IPS-11a (cell line): Measurements from ENCODE around the gene RASGRP1.

Source experiments
- H3K4me3 ChIP-seq: one replicate; pipeline ENCODE4 v1.5.1; 2013; ENCODE audit warnings: low read depth, low read length, control low read depth

Gene RASGRP1

DNA sequence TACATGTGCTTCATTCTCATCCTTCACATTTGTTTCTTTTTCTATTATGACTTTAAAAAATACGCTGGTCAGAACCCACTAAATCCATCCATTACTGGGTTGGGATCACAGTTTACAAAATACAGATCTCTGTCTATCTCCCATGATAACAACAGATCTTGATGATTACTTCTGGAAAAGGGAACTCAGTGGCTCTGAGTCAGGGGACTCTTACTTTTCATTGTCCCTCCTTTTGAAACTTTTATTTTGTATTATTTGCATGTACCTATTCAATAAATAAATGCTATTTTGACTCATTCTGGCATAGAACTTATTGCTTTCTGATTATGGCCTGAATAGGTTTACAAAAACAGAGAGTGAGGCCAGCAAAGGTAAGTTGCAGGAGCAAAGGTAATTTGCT, 11.6 kb upstream of the RASGRP1 start:
- H3K4me3 ChIP-seq, result no peak overlapping the region

DNA sequence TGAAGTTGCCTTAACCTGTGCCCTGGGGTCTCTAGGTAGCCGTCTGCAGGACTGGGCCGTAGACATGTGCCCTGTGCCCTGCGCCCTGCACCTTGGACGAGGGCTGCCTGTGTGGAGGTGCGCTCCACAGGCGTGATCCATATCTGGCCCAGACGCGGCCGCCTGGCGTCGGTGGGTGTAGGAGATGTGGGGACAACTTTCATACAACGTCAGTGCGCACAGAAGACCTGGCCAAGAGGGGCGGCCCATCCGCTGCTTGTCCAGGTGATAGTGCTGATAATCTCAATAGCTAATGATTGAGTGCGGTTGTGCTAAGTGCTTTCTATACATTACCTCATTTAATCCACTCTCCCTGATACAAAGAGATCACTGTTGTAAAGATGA, 665 bp upstream of the RASGRP1 start:
- H3K4me3 ChIP-seq, result peak overlapping the region; percentile 57

- H3K4me3 ChIP-seq, result peak overlapping the region; percentile 57
These were observed 693 bp downstream of the RASGRP1 start for GRCh38 chr15:38563723-38564519.

- H3K4me3 ChIP-seq, result no peak overlapping the region
These were observed 2.3 kb downstream of the RASGRP1 start for GRCh38 chr15:38562278-38562677.

DNA sequence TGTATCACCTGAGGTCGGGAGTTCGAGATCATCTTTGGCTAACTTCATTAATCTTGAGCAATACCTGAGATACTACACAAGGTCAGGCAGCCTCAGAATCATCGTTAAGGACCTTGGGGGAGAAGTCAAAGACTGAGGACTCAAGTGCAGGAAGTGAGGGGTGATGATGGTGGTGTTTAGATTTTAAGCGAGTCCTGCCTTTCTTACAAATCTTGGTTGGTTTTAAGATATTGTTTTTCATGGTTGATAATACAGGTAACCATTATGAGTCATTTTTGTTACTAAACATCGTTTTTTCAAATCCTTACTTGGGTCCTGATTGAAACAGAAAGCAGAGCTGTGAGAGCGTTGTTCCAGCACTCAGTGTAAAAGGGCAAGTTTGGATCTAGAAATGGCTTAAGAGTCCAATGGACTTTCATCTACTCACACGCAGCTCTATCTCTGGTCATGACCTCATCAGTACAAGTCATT, 4.1 kb downstream of the RASGRP1 start:
- no peak overlapping the region for H3K4me3 ChIP-seq

DNA sequence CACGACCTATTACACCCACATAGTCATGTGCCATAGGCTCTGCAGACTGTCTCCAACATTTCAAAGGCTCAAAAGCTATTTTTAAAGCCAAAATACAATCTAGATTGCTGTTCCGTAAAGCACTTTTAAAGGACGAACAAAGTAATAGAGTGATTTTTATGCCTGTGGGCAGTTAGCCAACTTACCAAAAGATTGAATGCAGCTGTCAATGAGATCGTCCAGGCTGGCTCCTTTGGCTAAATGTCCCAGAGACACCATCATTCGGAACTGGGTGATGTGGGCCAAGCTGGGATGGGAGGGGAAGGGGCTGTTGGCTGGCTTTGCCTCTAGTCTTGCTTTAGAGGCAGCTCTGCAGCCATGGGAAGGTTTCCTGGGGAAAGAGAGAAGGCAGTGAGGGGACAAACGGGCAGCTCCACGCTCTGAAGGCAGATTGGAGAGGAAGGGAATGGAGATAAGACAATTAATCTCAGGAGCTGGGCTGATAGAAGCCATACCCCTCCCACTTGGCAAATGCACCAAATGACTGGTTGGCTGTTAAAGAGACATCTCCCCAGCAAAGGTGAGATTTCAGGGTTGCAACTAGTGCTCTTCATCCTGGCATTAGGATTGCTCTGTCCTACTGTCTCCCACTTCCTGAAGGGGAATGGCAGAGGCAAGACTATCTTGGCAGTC, 4.8 kb downstream of the RASGRP1 start:
- no peak overlapping the region for H3K4me3 ChIP-seq

GRCh38 chr15:38559131-38559530, 5.5 kb downstream of the RASGRP1 start:
- H3K4me3 ChIP-seq, result no peak overlapping the region

- no peak overlapping the region for H3K4me3 ChIP-seq
These were observed 6.1 kb downstream of the RASGRP1 start for GRCh38 chr15:38558372-38559059.

- H3K4me3 ChIP-seq, result no peak overlapping the region
These were observed 6.7 kb downstream of the RASGRP1 start for GRCh38 chr15:38557921-38558320.

- no peak overlapping the region for H3K4me3 ChIP-seq
These were observed 8.8 kb downstream of the RASGRP1 start for GRCh38 chr15:38555686-38556334.

GRCh38 chr15:38554354-38554753, 10.3 kb downstream of the RASGRP1 start:
- no peak overlapping the region for H3K4me3 ChIP-seq

- H3K4me3 ChIP-seq, result no peak overlapping the region
These were observed 11.5 kb downstream of the RASGRP1 start for GRCh38 chr15:38553071-38553470.

DNA sequence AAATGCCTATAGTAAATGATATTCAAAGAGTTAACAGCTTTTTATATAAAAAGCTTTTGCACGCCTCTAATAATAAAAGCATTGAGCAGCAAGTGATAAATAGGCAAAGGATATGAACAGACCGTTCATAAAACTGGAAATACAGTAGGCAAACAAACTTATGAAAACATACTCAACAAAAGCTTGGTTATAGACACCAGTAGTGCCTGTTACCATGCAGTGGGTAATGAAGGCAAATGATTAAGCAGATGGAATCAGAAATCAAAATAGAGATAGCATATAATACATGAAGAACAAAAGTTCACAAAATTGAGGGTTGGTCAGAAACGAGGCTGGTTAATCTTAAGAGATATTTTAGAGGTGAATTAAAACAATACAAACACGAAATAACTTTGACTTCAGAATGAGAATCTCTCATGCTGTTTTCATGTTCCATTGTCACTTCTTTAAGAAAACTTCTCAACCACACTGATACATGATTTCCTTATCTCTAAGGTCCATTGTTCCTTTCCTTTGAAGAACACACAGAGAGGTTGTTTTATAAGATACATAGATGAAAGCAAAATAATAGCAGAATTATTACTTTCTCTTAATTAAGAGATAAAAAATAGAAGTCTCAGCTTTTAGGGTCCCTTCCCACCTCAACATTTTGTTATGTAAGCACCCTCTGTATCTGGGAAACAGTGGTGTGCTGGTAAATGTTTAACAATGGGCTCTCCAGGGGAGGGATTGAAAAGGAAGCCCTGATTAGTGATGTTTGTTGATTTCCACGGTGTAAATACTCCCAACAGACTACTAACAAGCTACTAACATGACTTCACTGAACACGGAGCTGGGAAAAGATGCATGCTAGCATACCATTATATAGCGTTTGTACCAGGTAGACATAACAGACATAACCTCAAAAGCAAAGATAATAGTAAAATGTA, 12.6 kb downstream of the RASGRP1 start:
- no peak overlapping the region for H3K4me3 ChIP-seq

DNA sequence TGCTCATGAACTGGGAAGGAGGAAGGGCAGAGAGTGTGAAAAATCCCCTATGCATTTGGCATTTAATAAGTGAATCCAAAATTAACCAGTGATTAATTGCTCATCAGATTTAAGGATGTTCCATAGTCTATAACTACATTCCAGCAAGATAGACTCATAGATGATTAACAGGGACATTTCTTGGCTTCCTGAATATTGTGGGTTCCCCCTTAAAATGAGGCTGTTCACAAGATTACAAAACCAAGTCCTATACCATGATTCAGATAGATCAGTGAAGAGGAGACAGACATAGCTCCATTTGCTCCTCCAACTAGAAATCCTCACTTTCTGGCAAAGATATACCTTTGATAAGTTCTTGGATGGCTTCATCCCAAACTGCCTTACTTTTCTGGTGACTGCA, 15.4 kb downstream of the RASGRP1 start:
- no peak overlapping the region for H3K4me3 ChIP-seq

GRCh38 chr15:38547255-38547997, 17.2 kb downstream of the RASGRP1 start:
- no peak overlapping the region for H3K4me3 ChIP-seq

GRCh38 chr15:38545179-38545578, 19.4 kb downstream of the RASGRP1 start:
- H3K4me3 ChIP-seq, result no peak overlapping the region

GRCh38 chr15:38541026-38541425, 23.6 kb downstream of the RASGRP1 start:
- H3K4me3 ChIP-seq, result no peak overlapping the region

DNA sequence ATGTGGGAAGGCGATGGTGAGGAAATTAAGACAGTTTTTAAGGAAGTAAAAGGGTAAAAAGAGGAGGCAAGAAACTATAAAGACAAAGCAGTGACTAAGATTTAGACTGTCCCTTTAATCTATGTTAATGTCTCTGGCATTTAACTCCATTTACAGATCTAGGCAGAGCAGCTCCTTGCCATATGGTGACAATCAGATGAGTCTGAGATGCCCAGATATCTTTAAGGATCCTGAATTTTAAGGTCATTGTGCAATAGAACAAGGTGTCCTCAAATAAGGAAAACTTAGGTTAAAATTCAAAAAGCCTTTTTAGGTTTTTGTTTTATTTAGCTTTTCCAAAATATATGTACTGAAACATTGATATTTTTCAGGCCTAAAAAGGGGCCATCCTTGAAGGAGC, 24.1 kb downstream of the RASGRP1 start:
- no peak overlapping the region for H3K4me3 ChIP-seq

DNA sequence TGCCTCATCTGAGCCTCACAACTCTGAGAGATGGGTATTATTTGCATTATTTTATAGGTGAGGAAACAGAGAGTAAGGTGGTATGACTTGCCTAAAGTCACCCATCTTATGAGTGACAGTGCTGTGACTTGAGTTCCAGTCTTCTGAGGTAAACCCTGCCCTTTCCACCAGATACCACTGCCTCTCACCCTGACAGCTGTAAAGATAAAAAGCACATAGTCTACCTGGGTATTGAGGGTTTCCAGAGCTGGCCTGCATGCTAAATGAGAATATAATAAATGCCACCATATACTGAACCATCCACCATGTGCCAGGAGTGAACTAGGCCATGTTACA, 25.6 kb downstream of the RASGRP1 start:
- no peak overlapping the region for H3K4me3 ChIP-seq
